HEK293T (cell line): ENCODE measurements around the gene ZBTB43.

Experiments used
- FOXM1 ChIP-seq: fragments of 450-650 bp; IDR thresholded peaks from 2 replicates; pipeline ENCODE4 v1.6.1; 2017; ENCODE audit warnings: mild to moderate bottlenecking, borderline replicate concordance
- SP1 ChIP-seq: fragments of 450-650 bp; IDR thresholded peaks from 2 replicates; pipeline ENCODE4 v1.6.1; 2017

GRCh38 chr9:126793686-126794417 is 11.0 kb upstream of the ZBTB43 start:
- TF ChIP-seq FOXM1 (no peak), SP1 (no peak)
